HG03139 (cell line): Measurements from ENCODE around the gene GNA15.
"Not testable (repeated sequence)": the region's sequence is repeated elsewhere in the genome, so short reads cannot be mapped to it uniquely, and the experiment has no call there.

Experiments
- ATAC-seq: cut with Tn5 transposase; IDR thresholded peaks from one replicate; pipeline ENCODE4 v1.9.1; 2021; ENCODE audit not compliant: unreplicated experiment

The GNA15 gene

DNA sequence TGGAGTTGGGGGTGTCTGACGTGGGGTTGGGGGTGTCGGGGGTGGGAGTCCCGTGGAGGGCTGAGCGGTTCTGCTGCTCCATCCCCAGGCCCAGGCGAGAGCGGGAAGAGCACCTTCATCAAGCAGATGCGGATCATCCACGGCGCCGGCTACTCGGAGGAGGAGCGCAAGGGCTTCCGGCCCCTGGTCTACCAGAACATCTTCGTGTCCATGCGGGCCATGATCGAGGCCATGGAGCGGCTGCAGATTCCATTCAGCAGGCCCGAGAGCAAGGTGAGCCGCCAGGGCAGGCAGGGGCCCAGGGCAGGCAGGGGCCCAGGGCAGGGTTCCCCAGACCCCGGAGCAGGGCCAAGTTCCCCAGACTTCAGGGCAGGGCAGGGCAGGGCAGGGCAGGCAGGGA is 12.7 kb downstream of the GNA15 start:
- no peak for ATAC-seq

DNA sequence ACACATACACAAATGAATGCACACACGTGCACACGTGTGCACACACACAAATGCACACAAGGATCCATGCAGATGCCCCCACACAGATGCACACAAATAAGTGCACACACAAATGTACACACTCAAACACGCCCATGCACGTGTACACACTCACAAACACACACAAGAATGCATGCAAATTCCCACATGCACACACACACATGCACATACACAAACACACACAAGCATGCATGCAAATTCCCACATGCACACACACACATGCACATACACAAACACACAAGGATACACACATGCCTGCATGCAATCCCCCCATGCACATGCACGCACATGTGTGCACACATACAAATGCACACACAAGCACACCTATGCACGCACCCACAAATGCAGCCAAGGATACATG is 13.3 kb downstream of the GNA15 start:
- no peak for ATAC-seq

GRCh38 chr19:3149526-3150505 is 14.0 kb downstream of the GNA15 start:
- no peak for ATAC-seq

DNA sequence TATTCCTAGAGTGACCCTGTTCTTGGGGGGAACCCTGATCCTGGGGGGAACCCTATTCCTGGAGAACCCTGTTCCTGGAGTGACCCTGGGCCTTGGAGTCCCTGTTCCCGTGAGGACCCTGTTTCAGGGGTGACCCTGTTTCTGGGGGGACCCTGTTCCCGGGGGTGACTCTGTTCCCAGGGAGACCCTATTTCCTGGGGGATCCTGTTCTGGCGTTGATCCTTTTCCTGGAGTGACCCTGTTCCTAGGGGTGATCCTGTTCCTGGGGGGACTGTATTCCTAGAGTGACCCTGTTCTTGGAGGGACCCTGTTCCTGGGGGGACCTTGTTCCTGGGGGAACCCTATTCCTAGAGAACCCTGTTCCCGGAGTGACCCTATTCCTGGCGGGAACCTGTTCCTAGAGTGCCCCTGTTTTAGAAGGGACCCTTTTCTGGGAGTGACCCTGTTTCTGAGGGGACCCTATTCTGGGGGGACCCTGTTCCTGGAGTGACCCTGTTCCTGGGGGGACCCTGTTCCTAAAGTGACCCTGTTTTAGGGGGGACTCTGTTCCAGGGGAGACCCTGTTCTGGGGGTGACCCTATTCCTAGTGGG is 15.0 kb downstream of the GNA15 start:
- no peak for ATAC-seq

DNA sequence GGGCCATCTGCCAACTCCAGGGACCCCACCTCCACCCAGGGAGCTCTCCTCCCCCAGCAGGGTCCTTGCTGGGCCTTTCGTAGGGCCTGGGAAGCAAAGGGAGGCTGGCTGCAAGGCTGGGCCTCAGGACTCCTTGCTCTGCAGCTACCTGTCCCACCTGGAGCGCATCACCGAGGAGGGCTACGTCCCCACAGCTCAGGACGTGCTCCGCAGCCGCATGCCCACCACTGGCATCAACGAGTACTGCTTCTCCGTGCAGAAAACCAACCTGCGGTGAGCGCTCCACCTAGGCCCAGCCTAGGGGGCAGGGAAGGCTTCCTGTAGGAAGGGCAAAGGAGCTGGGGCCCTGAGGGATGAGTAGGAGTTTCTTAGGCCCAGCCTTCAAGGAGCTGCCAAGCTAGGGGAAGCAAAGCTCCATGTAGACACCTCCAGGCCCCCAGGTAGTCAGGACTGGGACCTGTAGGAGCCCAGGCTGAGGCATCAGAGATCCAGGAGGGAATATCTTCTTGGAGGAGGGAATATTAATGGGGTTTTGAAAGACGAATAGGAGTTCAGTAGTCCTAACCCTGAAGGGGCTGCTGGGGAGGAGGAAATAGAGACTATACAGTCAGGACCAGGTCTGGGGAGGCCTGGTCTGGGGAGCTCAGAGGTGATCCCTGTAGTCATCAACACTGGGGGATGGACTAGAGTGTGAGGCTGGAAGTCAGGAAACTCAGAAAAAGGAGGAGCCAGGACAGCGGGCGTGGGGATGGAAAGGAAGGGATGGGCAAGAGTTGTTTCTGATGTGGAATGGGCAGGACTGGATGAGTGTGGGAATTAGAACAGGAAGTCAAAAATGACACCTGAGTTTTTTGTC is 16.0 kb downstream of the GNA15 start:
- no peak for ATAC-seq

GRCh38 chr19:3152419-3152780 is 16.6 kb downstream of the GNA15 start:
- ATAC-seq = no peak

DNA sequence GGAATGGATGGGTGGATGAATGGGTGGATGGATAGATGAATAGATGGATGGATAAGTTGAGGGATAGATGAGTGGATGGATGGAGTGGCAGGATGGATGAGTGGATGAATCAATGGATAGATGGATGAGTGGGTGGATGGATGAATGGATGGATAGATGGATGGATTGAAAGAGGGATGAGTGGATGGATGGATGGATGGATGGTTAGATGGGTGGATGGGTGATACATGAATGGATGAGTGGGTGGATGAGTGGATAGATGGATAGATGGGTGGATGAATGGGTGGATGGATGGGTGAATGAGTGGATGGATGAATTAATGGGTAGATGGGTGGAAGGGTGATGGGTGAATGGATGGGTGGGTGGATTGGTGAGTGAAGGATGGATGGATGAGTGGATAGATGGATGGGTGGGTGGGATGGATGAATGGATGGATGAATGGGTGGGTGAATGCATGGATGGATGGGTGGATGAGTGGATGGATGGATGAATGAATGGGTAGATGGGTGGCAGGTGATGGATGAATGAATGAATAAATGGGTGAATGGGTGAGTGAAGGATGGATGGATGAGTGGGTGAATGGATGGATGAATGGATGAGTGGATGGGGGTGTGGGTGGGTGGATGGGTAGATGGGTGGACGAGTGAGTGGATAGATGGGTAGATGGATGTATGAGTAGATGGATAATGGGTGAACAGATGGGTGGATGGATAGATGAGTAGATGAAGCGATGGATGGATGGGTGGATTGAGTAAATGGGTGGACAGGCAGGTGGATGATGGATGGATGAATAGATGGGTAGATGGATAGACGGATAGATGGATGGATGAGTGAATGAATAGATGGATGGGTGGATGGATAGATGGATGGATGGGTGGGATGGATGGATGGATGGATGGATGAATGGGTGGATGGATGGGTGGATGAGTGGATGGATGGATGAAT is 17.7 kb downstream of the GNA15 start:
- ATAC-seq = no peak

- ATAC-seq = not testable (repeated sequence)
These were observed 18.6 kb downstream of the GNA15 start for GRCh38 chr19:3154447-3154846.

DNA sequence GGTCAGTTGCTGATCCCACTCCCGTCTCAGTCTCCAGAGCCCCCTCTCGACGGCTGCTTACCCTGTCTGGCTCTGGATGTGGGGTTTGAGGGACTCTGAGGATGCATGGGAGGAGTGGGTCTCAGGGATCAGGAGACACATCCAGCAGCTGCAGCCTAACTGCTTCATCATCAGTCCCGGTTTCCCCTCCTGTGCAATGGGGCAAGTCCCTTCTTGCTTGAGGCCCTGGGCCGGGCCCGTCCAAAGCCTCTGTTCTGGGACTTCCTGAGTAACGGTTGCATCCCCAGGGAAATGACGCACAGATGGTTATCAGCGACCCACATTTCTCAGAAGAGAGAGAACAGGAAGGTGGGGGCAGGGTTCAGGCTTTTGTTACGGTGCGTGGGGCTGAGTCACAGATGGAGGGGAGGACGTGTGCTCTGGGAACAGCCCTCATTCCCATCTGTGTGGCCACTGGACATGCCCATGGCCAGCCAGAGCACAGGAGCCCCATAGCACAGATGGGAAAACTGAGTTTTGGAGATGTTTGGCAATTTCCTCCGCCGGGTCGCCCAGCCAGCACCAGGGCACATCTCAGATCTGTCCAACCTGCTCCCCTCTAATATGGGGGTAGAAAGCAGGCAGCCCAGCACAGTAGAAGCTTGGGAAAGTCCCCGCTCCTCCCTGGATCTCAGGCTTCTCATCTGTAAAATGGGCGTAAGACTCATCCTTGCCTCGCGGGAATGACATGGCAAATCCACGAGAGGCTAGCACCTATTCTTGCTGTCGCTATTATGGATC is 19.3 kb downstream of the GNA15 start:
- ATAC-seq = peak; percentile 53

DNA sequence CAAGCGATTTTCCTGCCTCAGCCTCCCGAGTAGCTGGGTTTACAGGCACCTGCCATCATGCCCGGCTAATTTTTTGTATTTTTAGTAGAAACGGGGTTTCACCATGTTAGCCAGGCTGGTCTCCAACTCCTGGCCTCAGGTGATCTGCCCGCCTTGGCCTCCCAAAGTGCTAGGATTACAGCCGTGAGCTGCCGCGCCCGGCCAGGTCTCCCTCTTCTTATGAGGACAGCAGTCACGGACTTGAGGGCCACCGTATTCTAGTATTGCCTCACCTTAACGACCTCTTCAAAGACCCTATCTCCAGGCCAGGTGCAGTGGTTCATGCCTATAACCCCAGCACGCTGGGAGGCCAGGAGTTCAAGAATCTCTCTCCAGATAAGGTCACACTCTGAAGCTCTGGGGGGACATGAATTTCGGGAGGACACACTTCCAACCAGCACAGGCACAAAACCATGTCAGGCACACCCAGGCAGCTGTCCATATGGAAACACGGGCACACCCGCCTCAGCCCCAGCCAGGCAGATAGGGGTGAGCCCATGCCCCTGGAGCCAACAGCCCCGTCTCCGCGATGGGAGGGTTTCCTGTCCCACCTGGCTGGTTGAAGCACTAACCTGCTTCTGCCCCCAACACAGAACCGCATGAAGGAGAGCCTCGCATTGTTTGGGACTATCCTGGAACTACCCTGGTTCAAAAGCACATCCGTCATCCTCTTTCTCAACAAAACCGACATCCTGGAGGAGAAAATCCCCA is 21.4 kb downstream of the GNA15 start:
- ATAC-seq = no peak

DNA sequence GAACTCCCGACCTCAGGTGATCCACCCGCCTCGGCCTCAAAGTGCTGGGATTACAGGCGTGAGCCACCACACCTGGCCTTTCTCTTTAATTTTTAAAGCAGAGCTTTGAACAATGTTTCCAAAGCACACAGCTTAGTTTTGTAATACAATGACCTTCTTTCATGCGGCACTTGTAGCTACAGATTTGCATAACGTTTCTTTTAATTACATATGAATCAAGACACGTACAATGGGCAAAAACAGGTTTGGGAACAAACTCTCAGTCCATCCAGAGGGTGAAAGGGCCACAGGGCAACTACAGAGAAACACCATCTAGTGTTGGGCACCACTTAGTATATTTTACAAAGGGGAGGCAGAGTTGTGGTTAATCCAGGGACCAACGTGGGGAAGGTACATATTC is 23.7 kb downstream of the GNA15 start:
- no peak for ATAC-seq

GRCh38 chr19:3160219-3160618 is 24.4 kb downstream of the GNA15 start:
- no peak for ATAC-seq

- no peak for ATAC-seq
These were observed 25.6 kb downstream of the GNA15 start for GRCh38 chr19:3161453-3161852.

GRCh38 chr19:3162418-3163229 is 26.8 kb downstream of the GNA15 start:
- no peak for ATAC-seq

DNA sequence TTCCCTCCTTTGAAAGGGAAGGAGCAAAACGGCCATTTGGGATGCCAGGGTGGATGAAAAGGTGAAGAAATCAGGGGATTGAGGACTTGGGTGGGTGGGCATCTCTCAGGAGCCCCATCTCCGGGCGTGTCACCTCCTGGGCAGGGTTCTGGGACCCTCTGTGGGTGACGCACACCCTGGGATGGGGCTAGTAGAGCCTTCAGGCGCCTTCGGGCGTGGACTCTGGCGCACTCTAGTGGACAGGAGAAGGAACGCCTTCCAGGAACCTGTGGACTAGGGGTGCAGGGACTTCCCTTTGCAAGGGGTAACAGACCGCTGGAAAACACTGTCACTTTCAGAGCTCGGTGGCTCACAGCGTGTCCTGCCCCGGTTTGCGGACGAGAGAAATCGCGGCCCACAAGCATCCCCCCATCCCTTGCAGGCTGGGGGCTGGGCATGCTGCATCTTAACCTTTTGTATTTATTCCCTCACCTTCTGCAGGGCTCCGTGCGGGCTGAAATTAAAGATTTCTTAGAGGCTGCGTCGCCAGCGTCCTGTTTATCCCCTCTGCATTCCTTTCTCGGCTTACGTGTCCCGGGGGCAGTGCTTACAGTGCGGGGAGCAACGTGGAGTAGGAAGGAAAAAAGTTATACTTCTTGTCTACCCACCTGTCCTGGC is 27.5 kb downstream of the GNA15 start:
- ATAC-seq = peak; percentile 68

DNA sequence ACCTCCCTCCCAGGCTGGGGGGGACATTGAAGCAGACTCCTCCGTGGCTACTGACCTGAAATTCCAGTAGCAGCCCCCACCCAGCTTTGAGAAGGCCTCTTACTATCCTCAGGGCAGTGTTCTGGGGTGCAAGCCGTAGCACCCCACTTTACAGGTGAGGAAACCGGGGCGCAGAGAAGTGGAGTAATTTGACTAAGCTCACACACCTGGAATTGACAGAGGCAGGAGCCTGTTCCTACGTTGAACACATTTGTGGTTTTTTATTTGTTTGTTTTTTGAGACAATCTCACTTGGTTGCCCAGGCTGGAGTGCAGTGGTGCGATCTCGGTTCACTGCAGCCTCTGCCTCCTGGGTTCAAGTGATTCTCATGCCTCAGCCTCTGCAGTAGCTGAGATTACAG is 28.1 kb downstream of the GNA15 start:
- ATAC-seq = no peak

DNA sequence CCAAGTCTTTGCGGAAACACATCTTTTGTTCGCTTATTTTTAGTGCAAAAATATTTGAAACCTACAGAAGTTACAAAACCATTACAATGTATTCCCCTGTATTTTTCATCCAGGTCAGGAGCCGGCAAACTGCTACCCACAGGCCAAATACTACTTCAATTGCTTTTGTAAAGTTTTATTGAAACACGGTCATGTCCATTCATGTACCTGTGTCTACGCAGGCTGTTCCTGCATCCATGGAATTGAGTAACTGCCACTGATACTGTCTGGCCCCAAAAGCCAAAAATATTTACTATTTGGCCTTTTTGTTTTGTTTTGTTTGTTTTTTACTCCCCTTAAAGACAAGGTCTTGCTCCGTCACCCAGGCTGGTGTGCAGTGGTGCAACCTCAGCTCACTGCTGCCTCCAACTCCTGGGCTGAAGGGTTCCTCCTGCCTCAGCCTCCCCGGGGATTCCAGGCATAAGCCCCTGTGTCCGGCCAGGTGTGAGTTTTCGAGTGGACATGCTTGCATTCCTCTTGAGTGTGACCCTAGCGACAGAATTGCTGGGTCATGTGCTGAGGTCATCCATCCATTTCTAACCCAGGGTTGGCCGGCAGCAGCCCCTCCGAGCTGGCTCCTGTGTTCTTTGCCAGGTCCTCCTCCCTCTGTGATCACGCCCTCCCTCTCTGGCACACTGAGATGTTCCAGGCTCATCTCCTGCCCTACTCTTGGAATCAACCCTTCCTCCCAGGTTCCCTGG is 31.9 kb downstream of the GNA15 start:
- no peak for ATAC-seq
